OCI-LY1 (cell line): ENCODE measurements around the gene OR52I1.

Experiments used
- CTCF ChIP-seq: fragments of 200-600 bp; sonication (generic), shearing (Covaris generic); IDR thresholded peaks from 2 replicates; pipeline ENCODE4 v1.5.1; 2017; ENCODE audit warnings: mild to moderate bottlenecking, antibody characterized with exemption, low read length, moderate library complexity, mixed read lengths
- EZH2 ChIP-seq: fragments of 200-600 bp; sonication (generic), shearing (Covaris generic); IDR thresholded peaks from 2 replicates; pipeline ENCODE4 v1.8.0; 2017; ENCODE audit warnings: borderline replicate concordance, mixed run types, mild to moderate bottlenecking, antibody characterized with exemption, low read length, moderate library complexity, mixed read lengths

DNA sequence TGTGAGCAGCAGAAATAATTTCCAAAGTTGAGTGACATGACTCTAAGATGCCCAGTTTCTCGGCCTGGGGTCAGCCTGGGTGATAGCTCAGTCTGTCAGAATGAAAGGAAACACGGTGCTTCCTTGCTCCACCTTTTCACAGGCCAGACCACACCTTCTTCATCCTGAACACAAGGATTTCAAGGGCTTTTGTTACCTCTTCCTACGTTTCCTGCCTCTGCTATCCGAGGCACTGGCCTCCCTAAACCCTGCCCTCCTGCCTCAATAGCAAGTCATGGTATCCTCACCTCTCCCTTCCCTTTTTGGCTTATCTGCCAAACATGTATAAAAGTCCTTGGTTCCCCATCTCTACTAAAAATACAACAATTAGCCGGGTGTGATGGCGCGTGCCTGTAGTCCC is 48.2 kb downstream of the OR52I1 start:
- TF ChIP-seq CTCF (no peak), EZH2 (no peak)
